Amygdala (tissue), 56 donors: ENCODE results near the gene KRTCAP2.
"Not testable (repeated sequence)": the region's sequence is repeated elsewhere in the genome, so short reads cannot be mapped to it uniquely, and the experiment has no call there.

ENCODE experiments used
- DNase-seq, 56 donors: peaks; one replicate each; lab custom pipeline; 2025; lab: John Stamatoyannopoulos, UW

Gene KRTCAP2

GRCh38 chr1:155170806-155171205 is 2.3 kb downstream of the KRTCAP2 start:
- DNase-seq = no peak

- no peak for DNase-seq
Measured at GRCh38 chr1:155170101-155170785, 2.9 kb downstream of the KRTCAP2 start.

GRCh38 chr1:155169541-155169940 is 3.6 kb downstream of the KRTCAP2 start:
- DNase-seq = no peak

- no peak for DNase-seq
Measured at GRCh38 chr1:155168456-155169210, 4.5 kb downstream of the KRTCAP2 start.

GRCh38 chr1:155168105-155168445 is 5.0 kb downstream of the KRTCAP2 start:
- not testable (repeated sequence) for DNase-seq

GRCh38 chr1:155167166-155168104 is 5.7 kb downstream of the KRTCAP2 start:
- peak in 54 of 56 donors; percentile 24 to 96 (median 80) for DNase-seq

- peak in 24 of 56 donors; percentile 19 to 74 (median 48) for DNase-seq
Measured at GRCh38 chr1:155166471-155167165, 6.5 kb downstream of the KRTCAP2 start.

- no peak for DNase-seq
Measured at GRCh38 chr1:155166051-155166470, 7.0 kb downstream of the KRTCAP2 start.

- DNase-seq = not testable (repeated sequence)
Measured at GRCh38 chr1:155164625-155165024, 8.5 kb downstream of the KRTCAP2 start.

- not testable (repeated sequence) for DNase-seq
Measured at GRCh38 chr1:155163785-155164184, 9.3 kb downstream of the KRTCAP2 start.

GRCh38 chr1:155162631-155163030 is 10.5 kb downstream of the KRTCAP2 start:
- not testable (repeated sequence) for DNase-seq

- DNase-seq = no peak
Measured at GRCh38 chr1:155160128-155160527, 13.0 kb downstream of the KRTCAP2 start.

GRCh38 chr1:155158991-155159390 is 14.1 kb downstream of the KRTCAP2 start:
- no peak for DNase-seq

- DNase-seq = not testable (repeated sequence)
Measured at GRCh38 chr1:155155996-155156643, 17.0 kb downstream of the KRTCAP2 start.

GRCh38 chr1:155145491-155145890 is 27.6 kb downstream of the KRTCAP2 start:
- no peak for DNase-seq

- no peak for DNase-seq
Measured at GRCh38 chr1:155141749-155142148, 31.4 kb downstream of the KRTCAP2 start.

- DNase-seq = no peak
Measured at GRCh38 chr1:155140630-155140953, 32.5 kb downstream of the KRTCAP2 start.

- peak; percentile 38 to 93 (median 82) for DNase-seq
Measured at GRCh38 chr1:155139895-155140629, 33.0 kb downstream of the KRTCAP2 start, which contains the start of gene DPM3. Gene DPM3, minus strand, starts transcription at chr1:155140531. Its CDS starts 291 bp downstream, at chr1:155140240.
